OCI-LY7 (cell line): ENCODE data around the gene FHOD3.

Source experiments
- EZH2phosphoT487 ChIP-seq: fragments of 200-600 bp; sonication (generic); IDR thresholded peaks from 2 replicates; pipeline ENCODE4 v1.6.1; 2018; ENCODE audit warnings: low read depth, borderline replicate concordance, mild to moderate bottlenecking, mixed run types, antibody characterized with exemption, low read length, moderate library complexity, mixed read lengths
- TF ChIP-seq, protein P1 (sequence below): fragments of 200-600 bp; sonication (generic); conservative IDR thresholded peaks from 2 replicates; pipeline ENCODE4 v1.5.1; 2014; ENCODE audit warnings: mild to moderate bottlenecking, antibody characterized with exemption, low read length, moderate library complexity, mixed read lengths

DNA sequence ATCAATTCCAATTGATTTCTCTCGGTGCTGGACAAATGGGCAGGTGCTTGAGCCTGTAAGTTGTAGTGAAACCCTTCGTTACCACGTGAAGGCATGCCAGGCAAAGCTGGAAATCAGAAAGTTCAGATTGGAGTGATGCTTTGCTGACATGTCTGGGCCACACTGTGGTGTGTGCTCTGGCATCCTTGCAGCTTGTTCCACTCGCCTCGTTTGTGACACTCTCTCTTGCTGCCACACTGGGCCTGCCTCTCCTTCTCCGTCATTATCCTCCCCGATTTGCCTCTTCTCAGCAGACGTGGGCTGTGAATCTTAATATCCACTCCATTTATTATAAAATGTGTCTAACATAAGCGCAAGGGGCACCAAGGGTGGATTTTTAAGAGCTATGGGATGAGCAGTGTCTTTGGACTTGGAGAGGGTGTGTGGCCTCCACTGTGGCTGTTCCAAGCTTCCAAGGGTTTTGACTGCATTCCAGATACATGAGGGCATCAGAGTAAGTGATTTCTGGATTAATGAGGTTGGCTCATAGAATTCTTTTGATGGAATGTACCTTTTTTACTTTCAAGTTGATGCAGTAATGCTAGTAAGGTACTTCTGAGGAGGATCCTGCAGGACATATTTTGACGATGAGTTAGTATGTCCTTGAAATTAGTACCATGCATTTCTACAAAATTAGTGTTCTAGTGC lies 292.5 kb downstream of the FHOD3 start:
- TF ChIP-seq, protein P1, sequence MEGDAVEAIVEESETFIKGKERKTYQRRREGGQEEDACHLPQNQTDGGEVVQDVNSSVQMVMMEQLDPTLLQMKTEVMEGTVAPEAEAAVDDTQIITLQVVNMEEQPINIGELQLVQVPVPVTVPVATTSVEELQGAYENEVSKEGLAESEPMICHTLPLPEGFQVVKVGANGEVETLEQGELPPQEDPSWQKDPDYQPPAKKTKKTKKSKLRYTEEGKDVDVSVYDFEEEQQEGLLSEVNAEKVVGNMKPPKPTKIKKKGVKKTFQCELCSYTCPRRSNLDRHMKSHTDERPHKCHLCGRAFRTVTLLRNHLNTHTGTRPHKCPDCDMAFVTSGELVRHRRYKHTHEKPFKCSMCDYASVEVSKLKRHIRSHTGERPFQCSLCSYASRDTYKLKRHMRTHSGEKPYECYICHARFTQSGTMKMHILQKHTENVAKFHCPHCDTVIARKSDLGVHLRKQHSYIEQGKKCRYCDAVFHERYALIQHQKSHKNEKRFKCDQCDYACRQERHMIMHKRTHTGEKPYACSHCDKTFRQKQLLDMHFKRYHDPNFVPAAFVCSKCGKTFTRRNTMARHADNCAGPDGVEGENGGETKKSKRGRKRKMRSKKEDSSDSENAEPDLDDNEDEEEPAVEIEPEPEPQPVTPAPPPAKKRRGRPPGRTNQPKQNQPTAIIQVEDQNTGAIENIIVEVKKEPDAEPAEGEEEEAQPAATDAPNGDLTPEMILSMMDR: no peak
- TF ChIP-seq EZH2phosphoT487: no peak
